GM18520 (cell line): ENCODE data around the gene ABCF2.
A peak's percentile ranks its signal among the peaks of the same experiment; 100 is the strongest.

ENCODE experiments used
- ATAC-seq: cut with Tn5 transposase; IDR thresholded peaks from one replicate; pipeline ENCODE4 v1.9.1; 2021; ENCODE audit not compliant: unreplicated experiment

Gene ABCF2

DNA sequence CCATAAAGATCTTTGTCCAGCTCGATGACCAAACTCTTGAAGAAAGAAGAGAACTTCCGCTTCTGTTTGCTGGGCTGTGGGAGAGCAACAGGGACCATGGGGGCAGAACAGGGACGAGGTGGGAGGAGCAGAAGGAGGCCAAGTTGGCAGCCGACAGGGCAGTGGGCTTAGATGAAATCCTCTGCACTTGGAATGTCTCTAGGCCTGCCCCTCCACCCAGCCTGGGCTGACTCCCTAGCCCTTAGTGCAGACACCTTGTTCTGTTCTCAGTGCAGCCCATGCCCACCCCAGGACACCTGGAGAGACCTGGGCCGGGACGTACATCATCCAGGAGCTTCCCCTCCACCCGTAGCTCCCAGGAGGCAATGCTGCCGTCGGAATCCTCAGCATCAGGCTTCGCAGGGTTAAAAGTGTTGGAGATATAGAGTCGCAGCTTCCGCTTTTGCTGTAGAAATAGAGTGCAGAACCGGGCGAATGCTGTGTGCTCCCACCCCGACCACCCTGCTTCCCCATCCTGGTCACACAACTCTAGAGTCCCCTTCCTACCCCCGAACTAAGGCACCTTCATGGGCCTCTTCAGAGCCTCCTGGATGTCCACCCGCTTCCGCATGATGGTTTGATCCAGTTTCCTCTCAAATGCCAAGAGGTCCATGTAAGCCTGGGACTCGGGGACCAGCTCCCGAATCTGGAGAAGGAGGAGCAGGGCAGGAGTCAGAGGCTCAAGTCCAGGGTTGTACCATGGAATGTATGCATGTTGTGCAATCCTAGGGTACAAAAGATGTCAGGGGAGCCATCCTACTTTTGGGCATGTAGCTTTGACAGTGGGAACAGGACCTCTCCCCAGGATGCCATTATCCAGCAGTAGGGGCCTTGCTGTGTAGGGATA, 15.4 kb upstream of the ABCF2 start:
- no peak for ATAC-seq

DNA sequence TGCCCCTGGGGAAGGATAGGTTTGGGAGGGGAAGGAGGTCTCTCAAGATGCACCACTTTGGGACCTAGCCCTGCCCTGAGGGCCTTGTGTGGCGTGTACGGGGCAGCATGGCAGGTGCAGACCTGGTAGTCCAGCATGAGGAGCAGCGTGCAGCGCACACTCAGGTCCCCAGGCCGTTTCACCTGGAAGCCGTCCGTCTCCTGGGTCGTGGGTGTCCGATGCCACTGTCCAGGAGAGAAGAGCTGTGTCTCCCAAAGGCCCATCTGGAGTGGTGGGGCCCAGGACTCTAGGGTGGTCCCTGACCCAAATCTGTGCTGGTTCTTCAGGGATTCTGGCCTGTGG, 14.7 kb upstream of the ABCF2 start:
- no peak for ATAC-seq

DNA sequence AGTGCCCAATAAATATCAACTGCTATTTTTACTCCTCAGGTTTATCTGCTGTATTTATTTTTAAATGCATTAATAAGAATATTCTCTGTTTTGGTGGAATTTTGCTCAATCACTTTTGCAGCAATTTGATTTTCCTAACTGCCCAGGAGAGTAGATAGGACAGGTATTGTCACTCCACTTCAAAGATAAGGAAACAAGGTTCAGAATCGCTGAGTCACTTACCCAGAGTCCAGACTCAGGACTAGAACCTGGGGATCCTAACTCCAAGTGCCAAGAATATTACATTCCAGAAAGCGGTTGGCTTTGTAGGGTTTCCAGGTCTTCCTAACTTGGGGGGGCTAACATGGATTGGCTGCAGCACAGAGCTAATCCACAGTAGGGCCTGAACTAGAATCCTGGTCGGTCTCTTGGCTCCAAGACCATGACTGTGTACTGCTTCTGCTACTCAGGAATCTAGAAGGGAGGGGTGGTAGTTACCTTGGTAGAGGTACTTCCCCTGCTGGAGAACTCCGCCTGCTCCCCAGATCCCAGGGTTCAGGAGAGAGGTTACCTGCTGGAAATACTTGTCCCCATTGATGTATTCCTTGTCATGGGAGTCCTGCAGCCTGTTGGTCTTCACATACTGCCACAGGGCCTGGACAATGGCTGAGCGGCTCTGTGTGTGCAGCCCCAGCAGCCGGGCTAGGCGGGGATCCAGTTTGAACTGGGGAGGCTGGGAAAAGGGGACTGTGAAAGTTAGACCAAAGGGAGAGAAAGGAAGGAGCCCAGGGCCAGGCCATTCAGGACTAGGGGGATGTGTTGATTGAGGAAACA, 14.1 kb upstream of the ABCF2 start:
- ATAC-seq, result no peak

DNA sequence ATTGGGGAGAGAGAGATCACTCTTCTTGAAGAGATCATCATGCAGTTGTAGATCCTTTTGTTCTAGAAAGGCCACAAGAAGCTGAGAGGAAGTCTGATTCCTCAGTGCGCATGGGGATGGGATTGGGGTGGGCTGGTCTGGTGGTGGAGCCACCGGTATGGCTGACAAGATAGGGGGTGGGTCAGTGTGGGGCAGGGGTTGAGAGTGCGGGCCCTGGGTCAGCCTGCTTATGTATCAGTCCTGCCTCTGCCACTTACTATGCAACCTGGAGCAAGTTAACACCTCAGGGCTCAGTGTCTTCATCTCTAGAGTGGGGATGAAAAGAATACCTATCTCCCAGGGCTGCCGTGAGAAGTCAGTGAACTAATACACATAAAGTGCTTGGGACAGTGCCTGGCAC, 13.5 kb upstream of the ABCF2 start:
- ATAC-seq, result no peak

DNA sequence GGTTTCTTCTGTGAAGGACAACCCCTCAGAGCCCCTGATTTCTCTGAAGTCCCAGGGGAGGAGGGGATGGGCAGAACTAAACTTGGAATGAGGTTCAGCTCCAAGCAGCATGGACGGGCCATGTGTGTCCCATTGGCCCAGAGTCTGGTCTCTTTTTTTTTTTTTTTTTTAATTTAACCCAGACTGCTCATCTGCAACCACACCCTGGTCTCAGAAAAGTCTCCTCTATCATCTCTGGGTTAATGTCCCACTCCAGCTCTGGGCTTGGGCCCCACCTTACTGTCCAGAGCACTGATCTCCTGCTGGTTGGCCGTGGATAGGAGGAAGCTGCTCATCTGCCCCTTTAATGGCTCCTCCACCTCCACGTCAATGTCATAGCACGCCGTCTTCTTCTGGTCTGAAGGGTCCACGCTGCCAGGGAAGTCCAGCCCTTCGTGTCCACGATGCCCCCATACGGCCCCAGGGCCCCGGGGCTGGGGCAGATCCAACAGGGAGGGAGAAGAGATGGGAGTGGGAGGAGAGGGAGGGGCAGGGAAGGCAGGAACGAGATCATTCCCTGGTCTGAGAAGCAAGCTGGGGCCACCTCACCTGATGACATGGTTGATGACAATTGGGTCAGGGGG, 12.9 kb upstream of the ABCF2 start:
- ATAC-seq, result no peak

DNA sequence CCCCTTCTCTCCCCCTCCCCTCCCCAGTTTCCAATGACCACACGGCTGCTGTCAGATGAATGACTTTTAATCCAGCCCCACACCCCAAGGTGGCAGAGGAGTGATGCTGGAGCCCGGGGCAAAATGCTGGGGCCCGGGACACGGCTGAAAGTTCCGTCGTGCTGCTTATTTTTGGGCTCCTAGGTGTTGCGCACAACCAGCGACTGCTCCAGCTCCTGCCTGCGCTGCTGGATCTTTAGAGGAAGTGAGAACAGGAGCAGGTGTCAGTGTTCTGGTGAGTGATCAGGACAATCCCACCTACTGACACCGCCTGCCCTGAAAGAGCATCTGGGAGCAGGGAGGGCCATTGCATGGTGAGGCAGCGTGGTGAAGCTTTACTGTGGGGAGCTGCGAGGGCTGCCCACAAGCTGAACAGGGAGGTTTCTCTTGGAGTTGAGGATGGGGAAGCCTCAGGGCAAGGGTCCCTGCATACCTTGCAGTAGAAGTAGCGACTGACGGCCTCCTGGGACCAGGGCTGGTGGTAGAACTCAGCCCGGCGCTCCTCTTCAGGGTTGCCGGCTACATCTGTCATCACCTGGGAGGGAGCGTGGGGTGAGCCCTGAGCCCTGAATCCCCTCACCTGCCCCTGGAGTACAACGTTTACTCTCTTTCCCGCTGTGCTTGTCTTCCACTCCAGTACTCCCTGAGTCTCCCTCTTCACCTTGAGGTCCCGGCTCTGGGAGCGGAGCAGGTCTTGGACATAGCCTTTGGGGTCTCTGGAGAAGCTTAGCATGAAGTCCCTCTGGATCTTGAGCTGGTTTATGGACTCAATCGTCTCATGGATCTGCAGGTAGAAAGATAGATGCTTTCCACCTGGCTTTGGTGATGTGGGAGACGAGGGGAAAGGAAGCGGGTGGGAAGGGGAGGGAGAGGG, 12.2 kb upstream of the ABCF2 start:
- no peak for ATAC-seq

DNA sequence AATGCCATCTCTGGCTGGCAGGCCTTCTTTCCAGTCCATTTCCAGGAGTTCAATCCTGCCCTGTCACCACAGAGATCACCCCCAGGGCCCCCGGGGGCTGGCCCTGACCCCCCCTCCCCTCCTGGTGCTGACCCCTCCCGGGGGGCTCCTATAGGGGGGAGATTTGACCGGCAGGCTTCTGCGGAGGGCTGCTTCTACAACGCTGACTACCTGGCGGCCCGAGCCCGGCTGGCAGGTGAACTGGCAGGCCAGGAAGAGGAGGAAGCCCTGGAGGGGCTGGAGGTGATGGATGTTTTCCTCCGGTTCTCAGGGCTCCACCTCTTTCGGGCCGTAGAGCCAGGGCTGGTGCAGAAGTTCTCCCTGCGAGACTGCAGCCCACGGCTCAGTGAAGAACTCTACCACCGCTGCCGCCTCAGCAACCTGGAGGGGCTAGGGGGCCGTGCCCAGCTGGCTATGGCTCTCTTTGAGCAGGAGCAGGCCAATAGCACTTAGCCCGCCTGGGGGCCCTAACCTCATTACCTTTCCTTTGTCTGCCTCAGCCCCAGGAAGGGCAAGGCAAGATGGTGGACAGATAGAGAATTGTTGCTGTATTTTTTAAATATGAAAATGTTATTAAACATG, 11.3 kb upstream of the ABCF2 start:
- ATAC-seq, result no peak

DNA sequence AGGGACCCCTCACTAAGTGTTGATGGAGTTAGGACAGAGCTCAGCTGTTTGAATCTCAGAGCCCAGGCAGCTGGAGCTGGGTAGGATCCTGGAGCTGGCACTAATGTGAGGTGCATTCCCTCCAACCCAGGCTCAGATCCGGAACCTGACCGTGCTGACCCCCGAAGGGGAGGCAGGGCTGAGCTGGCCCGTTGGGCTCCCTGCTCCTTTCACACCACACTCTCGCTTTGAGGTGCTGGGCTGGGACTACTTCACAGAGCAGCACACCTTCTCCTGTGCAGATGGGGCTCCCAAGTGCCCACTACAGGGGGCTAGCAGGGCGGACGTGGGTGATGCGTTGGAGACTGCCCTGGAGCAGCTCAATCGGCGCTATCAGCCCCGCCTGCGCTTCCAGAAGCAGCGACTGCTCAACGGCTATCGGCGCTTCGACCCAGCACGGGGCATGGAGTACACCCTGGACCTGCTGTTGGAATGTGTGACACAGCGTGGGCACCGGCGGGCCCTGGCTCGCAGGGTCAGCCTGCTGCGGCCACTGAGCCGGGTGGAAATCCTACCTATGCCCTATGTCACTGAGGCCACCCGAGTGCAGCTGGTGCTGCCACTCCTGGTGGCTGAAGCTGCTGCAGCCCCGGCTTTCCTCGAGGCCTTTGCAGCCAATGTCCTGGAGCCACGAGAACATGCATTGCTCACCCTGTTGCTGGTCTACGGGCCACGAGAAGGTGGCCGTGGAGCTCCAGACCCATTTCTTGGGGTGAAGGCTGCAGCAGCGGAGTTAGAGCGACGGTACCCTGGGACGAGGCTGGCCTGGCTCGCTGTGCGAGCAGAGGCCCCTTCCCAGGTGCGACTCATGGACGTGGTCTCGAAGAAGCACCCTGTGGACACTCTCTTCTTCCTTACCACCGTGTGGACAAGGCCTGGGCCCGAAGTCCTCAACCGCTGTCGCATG, 10.5 kb upstream of the ABCF2 start:
- ATAC-seq, result no peak

DNA sequence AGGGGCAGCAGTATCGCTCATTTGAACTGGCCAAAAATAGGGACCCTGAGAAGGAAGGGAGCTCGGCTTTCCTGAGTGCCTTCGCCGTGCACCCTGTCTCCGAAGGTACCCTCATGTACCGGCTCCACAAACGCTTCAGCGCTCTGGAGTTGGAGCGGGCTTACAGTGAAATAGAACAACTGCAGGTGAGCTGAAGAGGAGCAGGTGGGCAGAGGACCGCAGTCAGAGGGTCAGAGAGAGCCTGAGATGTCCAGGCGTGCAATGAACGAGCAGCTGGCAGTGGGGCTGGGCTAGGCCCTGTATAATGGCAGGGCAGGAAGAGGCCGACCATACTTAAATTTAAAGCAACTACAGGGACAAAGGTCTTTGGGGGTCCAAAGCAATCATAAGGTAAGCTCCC, 9.4 kb upstream of the ABCF2 start:
- no peak for ATAC-seq

DNA sequence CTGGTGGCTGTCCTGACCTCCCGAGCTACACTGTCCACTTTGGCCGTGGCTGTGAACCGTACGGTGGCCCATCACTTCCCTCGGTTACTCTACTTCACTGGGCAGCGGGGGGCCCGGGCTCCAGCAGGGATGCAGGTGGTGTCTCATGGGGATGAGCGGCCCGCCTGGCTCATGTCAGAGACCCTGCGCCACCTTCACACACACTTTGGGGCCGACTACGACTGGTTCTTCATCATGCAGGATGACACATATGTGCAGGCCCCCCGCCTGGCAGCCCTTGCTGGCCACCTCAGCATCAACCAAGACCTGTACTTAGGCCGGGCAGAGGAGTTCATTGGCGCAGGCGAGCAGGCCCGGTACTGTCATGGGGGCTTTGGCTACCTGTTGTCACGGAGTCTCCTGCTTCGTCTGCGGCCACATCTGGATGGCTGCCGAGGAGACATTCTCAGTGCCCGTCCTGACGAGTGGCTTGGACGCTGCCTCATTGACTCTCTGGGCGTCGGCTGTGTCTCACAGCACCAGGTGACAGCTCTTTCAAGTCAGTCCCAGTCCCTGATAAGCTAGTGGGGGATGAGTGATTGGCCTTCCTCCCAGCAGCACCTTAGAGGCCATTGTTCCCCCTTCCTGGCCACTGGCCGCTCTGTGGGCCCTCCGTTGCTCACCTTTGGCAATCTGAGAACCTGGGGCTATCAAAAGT, 8.2 kb upstream of the ABCF2 start:
- ATAC-seq, result no peak

DNA sequence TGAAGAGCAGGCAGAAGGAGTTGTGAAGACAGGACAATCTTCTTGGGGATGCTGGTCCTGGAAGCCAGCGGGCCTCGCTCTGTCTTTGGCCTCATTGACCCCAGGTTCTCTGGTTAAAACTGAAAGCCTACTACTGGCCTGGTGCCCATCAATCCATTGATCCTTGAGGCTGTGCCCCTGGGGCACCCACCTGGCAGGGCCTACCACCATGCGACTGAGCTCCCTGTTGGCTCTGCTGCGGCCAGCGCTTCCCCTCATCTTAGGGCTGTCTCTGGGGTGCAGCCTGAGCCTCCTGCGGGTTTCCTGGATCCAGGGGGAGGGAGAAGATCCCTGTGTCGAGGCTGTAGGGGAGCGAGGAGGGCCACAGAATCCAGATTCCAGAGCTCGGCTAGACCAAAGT, 6.8 kb upstream of the ABCF2 start:
- no peak for ATAC-seq

DNA sequence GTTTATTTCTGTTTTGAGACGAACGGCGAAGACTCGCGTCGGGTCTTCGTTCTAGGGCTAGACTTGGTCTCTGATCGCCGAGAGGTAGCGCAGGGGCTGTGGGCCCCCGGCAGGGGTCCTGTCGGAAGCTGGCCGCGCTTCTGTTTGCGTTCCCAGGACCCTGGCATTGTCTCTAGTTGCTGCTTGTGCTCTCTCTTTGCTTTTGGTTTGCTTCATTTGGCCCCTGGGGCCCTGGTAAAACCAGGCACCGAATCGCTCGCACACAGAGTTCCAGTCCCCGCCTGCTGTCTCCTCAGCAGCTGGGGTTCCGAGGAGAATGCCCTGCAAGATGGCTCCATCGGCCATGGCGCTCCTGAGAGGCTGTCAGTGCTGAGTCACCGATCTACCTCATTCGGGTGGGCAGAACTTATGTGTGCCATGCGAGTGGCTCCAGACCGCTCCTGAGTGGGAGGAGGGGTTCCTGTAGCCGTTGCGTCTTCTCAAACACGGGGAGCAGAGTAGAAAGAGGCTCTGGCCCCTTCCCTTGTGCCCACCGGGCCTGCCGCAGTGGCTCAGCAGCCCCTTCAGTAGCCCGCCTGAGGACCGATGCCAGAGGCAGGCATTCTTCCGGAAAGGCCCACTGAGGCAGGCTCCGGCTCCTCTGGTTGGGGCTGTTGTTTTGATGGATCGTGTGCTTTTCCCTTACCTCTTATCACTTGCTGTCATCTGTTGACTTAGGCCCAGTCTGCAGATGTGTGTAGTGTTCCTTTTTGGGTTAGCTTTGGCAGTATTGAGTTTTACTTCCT, 6.1 kb upstream of the ABCF2 start:
- no peak for ATAC-seq

DNA sequence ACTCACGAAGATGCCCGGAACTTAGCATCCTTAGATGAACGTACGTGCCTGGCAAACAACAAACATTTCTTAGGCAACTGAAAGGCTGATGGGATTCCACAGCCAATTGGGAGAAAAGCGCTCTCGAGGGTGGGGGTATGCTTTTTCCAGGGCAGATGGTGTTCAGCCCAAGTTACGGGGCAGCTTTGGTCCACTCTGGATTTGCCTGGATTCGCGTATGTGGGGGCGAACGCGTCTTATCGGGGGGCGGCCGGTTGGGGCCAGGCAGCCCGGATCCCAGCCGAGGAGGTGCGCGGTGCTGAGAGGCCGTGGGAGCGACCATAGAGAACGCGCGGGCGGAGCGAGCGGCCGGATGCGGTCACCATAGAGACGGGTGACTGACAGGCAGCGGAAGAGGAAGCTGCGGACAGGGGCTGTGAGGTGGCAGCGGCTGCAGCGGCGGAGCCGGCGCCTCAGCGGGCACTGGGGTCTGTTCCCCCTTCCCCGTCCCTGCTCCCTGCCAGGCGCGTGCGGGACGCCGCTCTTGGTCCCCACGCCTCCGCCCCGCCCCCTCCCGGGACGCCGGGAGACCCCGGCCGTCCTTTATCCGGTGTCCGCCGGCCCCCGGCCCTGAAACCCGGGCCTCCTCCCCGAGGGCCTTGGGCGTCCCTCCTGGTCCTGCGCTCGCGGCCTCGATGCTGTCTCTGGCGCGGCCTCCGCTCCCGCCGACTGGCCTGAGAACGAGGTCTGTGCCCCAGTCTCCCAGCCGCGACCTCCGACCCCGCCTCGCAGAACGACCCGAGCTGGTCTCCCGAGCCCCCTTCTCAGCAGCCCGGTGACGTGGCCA, 5.3 kb upstream of the ABCF2 start, which contains the start of gene CHPF2:
TSS of gene CHPF2 (plus strand) at position 393 of the 826 bp plus-strand sequence. CDS start 1,529 bp downstream, outside the sequence.
- ATAC-seq, result peak; percentile 95

DNA sequence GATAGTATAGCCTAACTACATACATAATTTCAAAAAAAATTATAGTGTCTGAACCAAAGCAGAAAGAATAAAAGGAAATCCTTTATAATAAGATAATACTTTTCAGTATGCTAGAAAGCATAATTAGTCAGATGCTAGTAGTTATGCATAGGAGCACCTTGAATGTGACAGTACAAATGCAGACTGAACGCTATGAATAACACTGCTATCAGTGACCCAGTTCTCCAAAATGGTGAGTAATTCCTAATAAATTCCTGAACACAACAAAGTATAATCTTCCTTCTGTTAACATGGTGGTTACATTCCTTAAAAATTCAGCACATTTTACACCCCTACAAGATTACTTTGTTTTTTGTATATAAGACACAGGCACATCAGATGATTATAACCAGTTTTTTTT, 4.1 kb upstream of the ABCF2 start:
- ATAC-seq, result no peak

DNA sequence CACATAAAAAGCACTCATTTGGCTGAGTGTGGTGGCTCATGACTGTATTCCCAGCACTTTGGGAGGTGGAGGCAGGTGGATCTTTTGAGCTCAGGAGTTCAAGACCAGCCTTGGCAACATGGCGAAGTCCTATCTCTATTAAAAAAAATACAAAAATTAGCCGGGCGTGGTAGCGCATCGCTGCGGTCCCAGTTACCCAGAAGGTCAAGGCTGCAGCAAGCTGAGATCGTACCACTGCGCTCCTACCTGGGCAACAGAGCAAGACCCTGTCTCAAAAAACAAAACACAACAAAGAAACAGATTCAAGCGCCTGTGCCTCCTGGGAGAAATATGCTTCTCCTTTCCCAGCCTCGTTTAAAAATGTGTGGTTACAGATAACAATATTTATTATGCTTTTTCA, 2.2 kb upstream of the ABCF2 start:
- ATAC-seq, result no peak

DNA sequence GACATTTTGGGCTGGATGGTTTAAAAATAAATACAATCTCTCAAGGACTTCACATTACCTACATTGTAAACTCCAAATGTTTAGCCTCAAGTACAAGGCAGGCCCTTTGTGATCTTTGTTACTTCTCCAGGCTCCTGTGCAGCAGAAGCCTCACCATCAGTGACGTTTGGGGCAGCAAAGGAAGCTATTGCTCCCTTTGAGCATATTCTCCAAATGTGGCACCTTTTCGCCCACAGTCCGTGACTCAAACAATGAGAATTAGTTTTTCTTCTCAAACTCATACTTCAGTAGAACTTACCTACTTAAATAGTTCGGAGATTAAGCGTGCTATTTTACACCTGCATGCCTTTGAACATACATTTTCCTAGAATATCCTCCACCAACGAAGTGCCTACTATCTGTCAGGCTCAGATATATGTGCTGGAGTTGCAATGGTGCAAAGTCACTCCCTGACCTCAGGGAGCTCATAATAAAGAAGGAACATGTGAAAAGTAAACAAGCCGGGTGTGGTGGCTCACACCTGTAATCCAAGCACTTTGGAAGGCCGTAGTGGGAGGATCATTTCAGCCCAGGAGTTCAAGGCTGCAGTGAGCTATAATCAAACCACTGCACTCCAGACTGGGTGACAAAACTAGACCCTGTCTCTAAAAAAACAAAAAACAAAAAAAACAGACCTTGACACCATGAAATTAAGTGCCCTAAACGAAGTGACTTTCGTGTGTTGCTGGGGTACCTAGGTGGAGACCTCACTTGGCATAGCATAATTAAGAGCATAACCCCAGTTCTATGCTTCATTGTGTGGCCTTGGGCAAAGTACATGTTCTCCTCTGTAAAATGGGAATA, 1.2 kb upstream of the ABCF2 start:
- no peak for ATAC-seq
